H9 (cell line): ENCODE measurements around the gene CKS1B. TPM values are rescaled to one million over a fixed set of nuclear protein-coding genes. Genes with fewer than 3 reads are reported as not detected.

Source experiments
- DNase-seq: peaks from one replicate; pipeline ENCODE4 v3.0.0-alpha.2; 2017
- H2AFZ ChIP-seq: one replicate; pipeline ENCODE4 v1.6.1; 2013; ENCODE audit warnings: mild to moderate bottlenecking, low read length, control low read depth, moderate library complexity
- H2AK5ac ChIP-seq: 2 replicates; pipeline ENCODE4 v1.6.1; 2013; ENCODE audit warnings: low read length, control low read depth, mixed read lengths; ENCODE audit not compliant: insufficient read length
- H2BK120ac ChIP-seq: one replicate; pipeline ENCODE4 v1.6.1; 2013; ENCODE audit warnings: low read depth, mild to moderate bottlenecking, low read length, control low read depth, inconsistent platforms; ENCODE audit not compliant: poor library complexity, severe bottlenecking
- H2BK12ac ChIP-seq: 2 replicates; pipeline ENCODE4 v1.6.1; 2013; ENCODE audit warnings: low read length, control low read depth, mixed read lengths, low read depth; ENCODE audit not compliant: insufficient read length
- H2BK15ac ChIP-seq: 2 replicates; pipeline ENCODE4 v1.6.1; 2013; ENCODE audit warnings: low read depth, low read length, control low read depth
- H2BK20ac ChIP-seq: one replicate; pipeline ENCODE4 v1.6.1; 2013; ENCODE audit warnings: low read depth, mild to moderate bottlenecking, low read length, control low read depth, inconsistent platforms; ENCODE audit not compliant: poor library complexity, severe bottlenecking
- H2BK5ac ChIP-seq: 2 replicates; pipeline ENCODE4 v1.6.1; 2013; ENCODE audit warnings: low read length, control low read depth, mixed read lengths; ENCODE audit not compliant: insufficient read length
- H3K14ac ChIP-seq: 2 replicates; pipeline ENCODE4 v1.6.1; 2013; ENCODE audit warnings: low read length, control low read depth; ENCODE audit not compliant: insufficient read depth
- H3K18ac ChIP-seq: 2 replicates; pipeline ENCODE4 v1.6.1; 2013; ENCODE audit warnings: low read depth, mild to moderate bottlenecking, mixed read lengths, low read length, control low read depth; ENCODE audit not compliant: insufficient read length
- H3K23ac ChIP-seq: 2 replicates; pipeline ENCODE4 v1.6.1; 2013; ENCODE audit warnings: low read length, control low read depth, mixed read lengths, low read depth; ENCODE audit not compliant: insufficient read length
- H3K23me2 ChIP-seq: 2 replicates; pipeline ENCODE4 v1.6.1; 2013; ENCODE audit warnings: low read depth, mild to moderate bottlenecking, mixed read lengths, low read length, control low read depth; ENCODE audit not compliant: insufficient read length, poor library complexity, severe bottlenecking
- H3K27ac ChIP-seq: 2 replicates; pipeline ENCODE4 v1.5.1; 2013; ENCODE audit warnings: low read length, control low read depth, mixed read lengths, low read depth; ENCODE audit not compliant: insufficient read length
- H3K27me3 ChIP-seq: 2 replicates; pipeline ENCODE4 v1.6.1; 2013; ENCODE audit warnings: low read length, control low read depth, inconsistent platforms; ENCODE audit not compliant: insufficient read depth
- H3K4ac ChIP-seq: 2 replicates; pipeline ENCODE4 v1.6.1; 2013; ENCODE audit warnings: low read depth, mild to moderate bottlenecking, control low read depth, inconsistent platforms, low read length, moderate library complexity
- H3K4me1 ChIP-seq: 2 replicates; pipeline ENCODE4 v1.6.1; 2013; ENCODE audit warnings: low read length, control low read depth, inconsistent platforms; ENCODE audit not compliant: insufficient read depth
- H3K4me2 ChIP-seq: 2 replicates; pipeline ENCODE4 v1.6.1; 2013; ENCODE audit warnings: low read length, control low read depth, mixed read lengths; ENCODE audit not compliant: insufficient read length, insufficient read depth
- H3K56ac ChIP-seq: 2 replicates; pipeline ENCODE4 v1.6.1; 2013; ENCODE audit warnings: low read depth, mild to moderate bottlenecking, mixed read lengths, low read length, control low read depth; ENCODE audit not compliant: insufficient read length
- H3K79me1 ChIP-seq: 2 replicates; pipeline ENCODE4 v1.6.1; 2013; ENCODE audit warnings: low read depth, mild to moderate bottlenecking, moderate library complexity, low read length, control low read depth, inconsistent platforms; ENCODE audit not compliant: insufficient read depth, poor library complexity, severe bottlenecking
- H3K79me2 ChIP-seq: 2 replicates; pipeline ENCODE4 v1.6.1; 2013; ENCODE audit warnings: low read length, control low read depth, inconsistent platforms; ENCODE audit not compliant: insufficient read depth
- H3K9ac ChIP-seq: 2 replicates; pipeline ENCODE4 v1.6.1; 2013; ENCODE audit warnings: low read length, control low read depth, mixed read lengths; ENCODE audit not compliant: insufficient read length; ENCODE audit errors: extremely low read depth
- H3K9me3 ChIP-seq: one replicate; pipeline ENCODE4 v1.6.1; 2013; ENCODE audit warnings: low read depth, low read length, inconsistent platforms; ENCODE audit not compliant: control insufficient read depth
- H3T11ph ChIP-seq: one replicate; pipeline ENCODE4 v1.6.1; 2013; ENCODE audit warnings: mild to moderate bottlenecking, low read length, control low read depth, inconsistent platforms
- H4K20me1 ChIP-seq: one replicate; pipeline ENCODE4 v1.6.1; 2013; ENCODE audit not compliant: control insufficient read depth, insufficient read length, insufficient read depth
- H4K5ac ChIP-seq: 2 replicates; pipeline ENCODE4 v1.6.1; 2013; ENCODE audit warnings: low read depth, mild to moderate bottlenecking, mixed read lengths, low read length, control low read depth; ENCODE audit not compliant: insufficient read length
- H4K8ac ChIP-seq: replicated peaks from 2 replicates; pipeline ENCODE4 v1.6.1; 2013; ENCODE audit warnings: low read length, control low read depth, mixed read lengths, low read depth; ENCODE audit not compliant: insufficient read length
- H4K91ac ChIP-seq: 2 replicates; pipeline ENCODE4 v1.6.1; 2013; ENCODE audit warnings: low read depth, mild to moderate bottlenecking, moderate library complexity, mixed read lengths, low read length, control low read depth; ENCODE audit not compliant: insufficient read length
- H3K27ac Mint-ChIP-seq, 3 experiments: 2 replicates in 2 of 3; 3 replicates in 1 of 3; pipeline ENCODE4 v1.8.0; 2020 to 2021; ENCODE audit warnings: mixed read lengths in 3 of 3, mild to moderate bottlenecking in 1 of 3, moderate library complexity in 1 of 3
- H3K27me3 Mint-ChIP-seq: 2 replicates; pipeline ENCODE4 v1.8.0; 2021; ENCODE audit warnings: low read depth, mild to moderate bottlenecking, moderate library complexity, mixed read lengths
- H3K36me3 Mint-ChIP-seq, 3 experiments: 2 replicates in 2 of 3; 3 replicates in 1 of 3; pipeline ENCODE4 v1.8.0; 2020 to 2021; ENCODE audit warnings: low read depth in 3 of 3, mixed read lengths in 3 of 3; ENCODE audit not compliant: insufficient read depth in 1 of 3
- H3K4me1 Mint-ChIP-seq, 2 experiments: 2 replicates each; pipeline ENCODE4 v1.8.0; 2020; ENCODE audit warnings: mixed read lengths in 2 of 2
- H3K4me3 Mint-ChIP-seq, 2 experiments: 2 replicates in 1 of 2; 3 replicates in 1 of 2; pipeline ENCODE4 v1.8.0; 2020 to 2021; ENCODE audit warnings: mild to moderate bottlenecking in 2 of 2, mixed read lengths in 2 of 2, moderate library complexity in 1 of 2
- H3K9me3 Mint-ChIP-seq, 2 experiments: 2 replicates in 1 of 2; 3 replicates in 1 of 2; pipeline ENCODE4 v1.8.0; 2020; ENCODE audit warnings: mild to moderate bottlenecking in 2 of 2, mixed read lengths in 2 of 2, moderate library complexity in 1 of 2
- CTCF ChIP-seq: fragments of 200-600 bp; sonication (generic); conservative IDR thresholded peaks from 3 replicates; pipeline ENCODE4 v1.8.0; 2021; ENCODE audit warnings: antibody characterized with exemption, mild to moderate bottlenecking
- WGBS: extraction: QIAGEN DNeasy Blood & Tissue Kit; methylation state at CpG from one replicate; pipeline ENCODE4 v1.1.7; 2013; ENCODE audit warnings: missing lambda C conversion rate, low lambda C conversion rate, mixed read lengths; ENCODE audit not compliant: insufficient read length; ENCODE audit errors: extremely low coverage; 5-methylcytosine and 5-hydroxymethylcytosine counted together
- total RNA-seq: library from RNA; stranded (reverse); gene quantifications from 2 replicates; pipeline ENCODE4 v1.2.1, GENCODE V29; 2021

The CKS1B gene
- total RNA-seq, 1 experiment from 2014 or later, result 279 TPM

GRCh38 chr1:155004352-155005075 lies 30.0 kb downstream of the CKS1B start:
- no peaks in the 10 kb centered on the region for H4K20me1 ChIP-seq
- H3K9ac ChIP-seq, result no peak overlapping the region
- H3K23ac ChIP-seq, result no peak overlapping the region
- peaks cover 22% of the 10 kb centered on the region for H3K23me2 ChIP-seq
- H3K4me1 ChIP-seq, result peaks cover 5% of the 10 kb centered on the region; the same call in 1 of the 2 replicates
- peak overlapping the region; percentile 74 for H3K4me2 ChIP-seq
- H3K79me2 ChIP-seq, result no peaks in the 10 kb centered on the region; the same call in 1 of the 2 replicates
- H3K14ac ChIP-seq, result peak overlapping the region; percentile 70
- Mint-ChIP-seq H3K27ac (peak overlapping the region; percentile 92 to 94 (median 92)), H3K4me1 (peaks cover 37 to 45% of the 10 kb centered on the region in 2 experiments), H3K27me3 (no peaks in the 10 kb centered on the region), H3K36me3 (no peaks in the 10 kb centered on the region; a peak in 2 of 7 replicates), H3K9me3 (no peaks in the 10 kb centered on the region; a peak in 1 of 5 replicates), H3K4me3 (peak overlapping the region; percentile 93 to 97)
- no peak overlapping the region for H3K27ac ChIP-seq
- no peaks in the 10 kb centered on the region for H3K27me3 ChIP-seq
- no peak overlapping the region for H2BK20ac ChIP-seq
- no peak overlapping the region for H2BK15ac ChIP-seq
- no peak overlapping the region for H3K56ac ChIP-seq
- no peak overlapping the region for H2AK5ac ChIP-seq
- H3K18ac ChIP-seq, result peak overlapping the region; percentile 63
- no peak overlapping the region for H2BK5ac ChIP-seq
- H2AFZ ChIP-seq, result no peak overlapping the region
- TF ChIP-seq CTCF, result no peak
- no CpG with 5 or more reads among the region's 5 CpGs for WGBS
- H4K5ac ChIP-seq, result no peak overlapping the region
- DNase-seq, result peak; percentile 25
- no peaks in the 10 kb centered on the region for H3K79me1 ChIP-seq
- no peak overlapping the region for H3T11ph ChIP-seq
- H3K4ac ChIP-seq, result no peak overlapping the region
- no peak overlapping the region for H2BK12ac ChIP-seq
- H4K8ac ChIP-seq, result no peak overlapping the region
- H3K9me3 ChIP-seq, result no peaks in the 10 kb centered on the region
- no peak overlapping the region for H2BK120ac ChIP-seq
- no peak overlapping the region for H4K91ac ChIP-seq
